DMS 273 (cell line): ENCODE measurements around the gene ABCB6.
"Not testable (repeated sequence)": the region's sequence is repeated elsewhere in the genome, so short reads cannot be mapped to it uniquely, and the experiment has no call there.

ENCODE experiments used
- DNase-seq: peaks from one replicate; lab custom pipeline; 2025; ENCODE audit not compliant: unreplicated experiment; lab: John Stamatoyannopoulos, UW

The ABCB6 gene

DNA sequence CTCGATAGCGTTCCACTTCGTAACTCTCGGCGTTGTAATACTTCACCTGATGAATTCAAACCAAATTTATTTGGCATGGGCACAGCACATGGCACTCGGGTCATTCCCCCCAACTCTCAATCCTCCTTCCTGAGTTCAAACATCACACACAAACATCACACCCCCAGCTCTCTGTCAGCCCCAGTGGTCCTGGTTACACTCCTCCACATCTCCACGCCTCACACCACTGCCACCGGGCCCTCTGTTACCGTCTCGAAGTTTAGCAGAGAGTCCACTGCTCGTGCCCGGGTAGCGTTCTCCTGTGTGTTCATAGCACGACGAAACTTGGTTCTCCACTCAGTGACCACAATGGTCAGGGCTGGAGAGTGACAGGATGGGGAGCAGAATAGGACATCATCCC lies 4.6 kb downstream of the ABCB6 start:
- no peak for DNase-seq

- no peak for DNase-seq
Measured at GRCh38 chr2:219213486-219214071, 5.2 kb downstream of the ABCB6 start.

- DNase-seq, result no peak
Measured at GRCh38 chr2:219213026-219213415, 5.7 kb downstream of the ABCB6 start.

GRCh38 chr2:219210886-219211362 lies 7.8 kb downstream of the ABCB6 start:
- no peak for DNase-seq

- no peak for DNase-seq
Measured at GRCh38 chr2:219210196-219210885, 8.4 kb downstream of the ABCB6 start.

- DNase-seq, result no peak
Measured at GRCh38 chr2:219209236-219210195, 9.2 kb downstream of the ABCB6 start.

- peak; percentile 65 for DNase-seq
Measured at GRCh38 chr2:219207884-219208740, 10.6 kb downstream of the ABCB6 start.

GRCh38 chr2:219207134-219207883 lies 11.4 kb downstream of the ABCB6 start:
- DNase-seq, result no peak

GRCh38 chr2:219206328-219207133 lies 12.2 kb downstream of the ABCB6 start, which contains the start of gene ZFAND2B:
ZFAND2B (plus strand) TSS chr2:219206782; CDS start chr2:219206988, 206 bp downstream.
- DNase-seq, result peak; percentile 98

DNA sequence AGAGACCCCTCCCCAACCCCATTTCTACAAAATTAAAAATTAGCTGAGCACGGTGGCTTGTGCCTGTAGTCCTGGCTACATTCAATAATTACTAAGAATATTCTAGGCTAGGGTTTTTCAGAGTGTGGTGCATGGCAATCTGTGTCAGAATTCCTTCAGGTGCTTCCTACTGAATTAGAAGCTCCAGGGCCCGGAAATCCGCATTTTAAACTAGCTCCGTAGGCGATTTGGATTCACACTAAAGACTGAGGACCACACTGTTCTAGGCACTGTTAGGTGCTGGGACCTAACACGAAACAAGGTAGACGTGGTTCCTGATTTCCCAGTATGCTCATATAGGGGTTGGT lies 12.8 kb downstream of the ABCB6 start:
- no peak for DNase-seq

- no peak for DNase-seq
Measured at GRCh38 chr2:219205165-219205538, 13.6 kb downstream of the ABCB6 start.

- no peak for DNase-seq
Measured at GRCh38 chr2:219204425-219205164, 14.2 kb downstream of the ABCB6 start.

DNA sequence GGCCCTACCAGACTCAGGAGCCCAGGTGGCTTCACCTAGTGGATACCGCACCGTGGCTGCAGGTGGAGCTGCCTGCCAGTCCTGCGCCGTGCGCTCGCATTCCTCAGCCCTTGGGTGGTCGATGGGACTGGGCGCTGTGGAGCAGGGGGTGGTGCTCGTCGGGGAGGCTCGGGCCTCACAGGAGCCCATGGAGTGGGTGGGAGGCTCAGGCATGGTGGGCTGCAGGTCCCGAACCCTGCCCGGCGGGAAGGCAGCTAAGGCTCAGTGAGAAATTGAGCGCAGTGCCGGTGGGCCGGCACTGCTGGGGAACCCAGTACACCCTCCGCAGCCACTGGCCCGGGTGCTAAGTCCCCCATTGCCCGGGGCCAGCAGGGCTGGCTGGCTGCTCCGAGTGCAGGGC lies 17.4 kb downstream of the ABCB6 start:
- DNase-seq, result not testable (repeated sequence)

GRCh38 chr2:219200502-219201326 lies 18.0 kb downstream of the ABCB6 start:
- DNase-seq, result not testable (repeated sequence)

DNA sequence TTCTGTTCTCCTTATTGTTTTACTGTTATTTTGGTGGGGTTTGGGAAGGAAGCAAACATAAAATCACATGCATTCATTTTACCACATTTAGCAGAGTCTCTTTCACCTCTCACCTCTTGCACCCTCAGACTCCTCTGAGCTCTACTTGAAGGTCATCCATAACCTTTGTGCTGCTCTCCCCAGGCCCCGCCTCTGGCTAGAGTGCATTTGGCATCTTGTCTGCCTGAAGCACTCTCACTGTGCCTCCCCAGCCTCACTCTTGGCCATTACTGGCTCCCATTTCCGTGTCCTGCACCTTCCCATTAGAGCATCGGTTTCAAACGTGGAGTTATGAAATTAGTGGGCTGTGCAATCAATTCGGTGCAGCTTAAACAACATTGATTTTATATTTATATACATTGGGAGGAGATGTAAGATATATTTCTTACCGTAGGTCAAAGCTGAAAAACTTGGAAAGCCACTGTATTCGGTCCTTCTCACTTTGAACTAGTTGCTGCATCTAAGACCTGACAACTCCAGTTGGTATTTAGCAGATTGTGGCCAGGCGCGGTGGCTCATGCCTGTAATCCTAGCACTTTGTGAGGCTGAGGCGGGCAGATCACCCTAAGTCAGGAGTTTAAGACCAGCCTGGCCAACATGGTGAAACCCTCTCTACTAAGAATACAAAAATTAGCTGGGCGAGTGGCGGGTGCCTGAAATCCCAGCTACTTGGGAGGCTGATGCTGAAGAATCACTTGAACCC lies 19.1 kb downstream of the ABCB6 start:
- DNase-seq, result no peak

GRCh38 chr2:219198974-219199373 lies 19.8 kb downstream of the ABCB6 start:
- DNase-seq, result no peak

DNA sequence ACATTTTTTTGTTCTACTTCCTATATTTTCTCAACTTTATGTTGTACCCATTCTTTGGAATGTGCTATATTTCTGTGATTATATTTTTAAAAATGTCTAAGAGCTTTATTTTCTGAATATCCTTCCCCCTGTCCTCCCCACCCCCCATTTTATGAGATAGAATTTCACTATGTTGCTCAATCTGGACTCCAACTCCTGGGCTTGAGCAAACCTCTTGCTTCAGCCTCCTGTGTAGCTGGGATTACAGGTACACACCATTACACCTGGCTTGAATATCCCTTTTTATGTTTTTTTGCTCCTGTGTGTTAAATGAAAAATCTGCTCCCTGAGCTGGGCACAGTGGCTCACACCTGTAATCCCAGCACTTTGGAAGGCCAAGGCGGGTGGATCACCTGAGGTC lies 21.4 kb downstream of the ABCB6 start:
- DNase-seq, result no peak
